Activated CD4-positive, alpha-beta T cell treated with anti-CD3 and anti-CD28 coated beads, Interleukin-2, amount 50 U/mL, for 1 hour (primary cell): Measurements from ENCODE around the gene ZNF777.
A peak's percentile ranks its signal among the peaks of the same experiment; 100 is the strongest.
"Not testable (repeated sequence)": the region's sequence is repeated elsewhere in the genome, so short reads cannot be mapped to it uniquely, and the experiment has no call there.

Experiments used
- DNase-seq: peaks from one replicate; pipeline ENCODE4 v3.0.0-alpha.2; 2020

Gene ZNF777

DNA sequence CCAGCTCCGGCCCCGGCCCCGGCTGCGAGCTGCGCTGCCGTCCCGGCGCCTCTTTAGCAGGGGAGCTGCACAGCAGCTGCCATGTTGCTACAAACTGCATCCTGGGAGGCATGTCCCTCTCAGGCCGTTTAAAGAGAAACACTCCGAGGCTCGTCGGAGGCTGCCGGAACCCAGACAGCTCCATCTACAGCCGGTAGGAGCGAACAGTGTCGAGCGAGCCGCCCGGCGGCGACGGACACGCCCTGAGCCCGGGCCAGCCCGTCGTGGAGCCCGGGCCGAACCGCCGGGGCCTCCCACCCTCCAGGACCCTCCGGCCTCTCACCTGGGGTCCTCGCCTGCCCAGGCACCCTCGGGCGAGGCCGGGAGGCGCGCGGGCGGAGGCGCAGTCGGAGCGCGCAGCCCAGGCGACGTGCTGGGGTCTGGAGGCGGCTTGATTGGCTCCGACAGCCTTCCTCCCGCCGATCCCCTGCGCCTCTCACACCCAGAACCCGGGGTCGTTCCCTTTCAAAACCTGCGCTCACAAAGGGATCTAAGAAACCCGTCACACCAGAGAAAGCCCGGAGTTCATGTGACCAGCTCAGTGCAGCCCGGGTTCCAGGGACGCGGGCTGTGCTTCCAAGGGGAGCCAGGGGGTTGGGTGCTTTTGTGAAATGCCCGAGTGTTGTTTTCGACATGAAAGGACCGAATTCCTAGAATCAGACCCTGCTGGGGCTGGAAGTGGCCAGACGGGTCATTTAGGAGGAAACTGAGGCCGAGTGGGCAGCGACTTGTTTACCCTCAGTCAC, at the start of gene ZNF777:
ZNF777 (minus strand) TSS at position 570 of the 785 bp plus-strand sequence. CDS start 5,040 bp downstream, outside the sequence.
- DNase-seq = peak; percentile 81

DNA sequence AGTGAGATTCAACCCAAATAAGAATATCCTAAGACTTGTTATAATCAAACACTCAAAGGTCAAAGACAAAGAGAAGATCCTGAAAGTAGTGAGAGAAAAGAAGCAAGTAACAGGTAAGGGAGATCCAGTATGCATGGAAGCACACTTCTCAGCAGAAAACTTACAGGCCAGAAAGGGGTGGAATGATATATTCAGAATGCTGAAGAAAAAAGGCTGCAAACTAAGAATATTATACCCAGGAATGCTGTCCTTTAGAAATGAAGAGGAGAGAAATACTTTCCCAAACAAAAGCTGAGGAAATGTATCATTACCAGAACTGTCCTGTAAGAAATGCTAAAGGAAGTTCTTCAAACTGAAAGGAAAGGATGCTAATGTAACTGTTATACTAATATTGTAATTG, 49.4 kb upstream of the ZNF777 start:
- no peak for DNase-seq

DNA sequence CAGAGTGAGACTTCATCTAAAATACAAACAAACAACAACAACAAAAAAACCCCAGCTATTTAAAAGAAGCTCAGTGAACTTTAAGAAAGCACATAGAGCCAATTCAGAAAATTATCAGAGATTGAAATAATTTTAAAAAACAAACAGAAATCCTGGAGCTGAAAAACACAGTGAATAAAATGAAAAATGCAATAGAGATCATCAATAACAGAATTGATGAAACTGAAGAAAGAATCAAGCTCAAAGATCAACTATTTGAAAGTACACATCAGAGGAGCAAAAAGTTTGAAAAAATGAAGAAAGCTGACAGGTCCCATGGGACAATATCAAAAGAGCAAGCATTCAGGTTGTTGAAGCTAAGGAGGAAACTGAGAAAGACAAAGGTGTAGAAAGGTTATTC, 48.9 kb upstream of the ZNF777 start:
- no peak for DNase-seq

DNA sequence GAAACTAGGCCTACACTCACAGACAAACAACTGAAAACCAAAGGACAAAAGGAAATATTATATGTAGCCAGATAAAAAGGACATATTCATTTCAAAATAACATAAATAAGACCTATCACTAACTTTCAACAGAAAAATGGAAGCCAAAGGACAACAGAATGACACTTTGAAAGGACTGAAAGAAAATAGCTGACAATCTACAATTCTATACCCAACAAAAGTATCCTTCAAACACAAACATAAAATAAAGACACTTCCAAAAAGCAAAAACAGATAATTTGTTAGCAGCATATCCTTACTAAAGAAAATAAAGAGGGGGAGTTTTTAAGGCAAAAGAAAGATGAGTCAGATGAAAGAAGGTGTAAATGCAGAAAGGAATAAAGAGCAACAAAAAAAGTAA, 44.7 kb upstream of the ZNF777 start:
- DNase-seq = no peak

DNA sequence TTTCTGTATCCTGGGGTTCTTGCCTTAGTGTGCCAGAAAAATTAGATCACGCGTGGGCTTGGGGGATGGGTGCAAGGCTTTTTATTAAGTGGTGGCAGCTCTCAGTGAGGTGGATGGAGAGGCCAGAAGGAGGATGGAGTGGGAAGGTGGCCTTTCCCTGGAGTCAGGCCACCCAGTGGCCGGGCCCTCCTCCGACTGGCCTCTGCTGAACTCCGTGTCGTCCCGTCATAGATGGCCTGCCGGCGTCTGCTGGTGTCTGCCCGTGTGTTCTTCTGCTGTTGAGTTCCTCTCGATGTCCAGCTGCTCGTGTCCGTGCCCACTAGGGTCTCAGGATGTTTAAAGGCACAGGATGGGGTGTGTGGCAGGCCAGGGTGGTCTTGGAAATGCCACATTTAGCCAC, 40.8 kb upstream of the ZNF777 start:
- no peak for DNase-seq

DNA sequence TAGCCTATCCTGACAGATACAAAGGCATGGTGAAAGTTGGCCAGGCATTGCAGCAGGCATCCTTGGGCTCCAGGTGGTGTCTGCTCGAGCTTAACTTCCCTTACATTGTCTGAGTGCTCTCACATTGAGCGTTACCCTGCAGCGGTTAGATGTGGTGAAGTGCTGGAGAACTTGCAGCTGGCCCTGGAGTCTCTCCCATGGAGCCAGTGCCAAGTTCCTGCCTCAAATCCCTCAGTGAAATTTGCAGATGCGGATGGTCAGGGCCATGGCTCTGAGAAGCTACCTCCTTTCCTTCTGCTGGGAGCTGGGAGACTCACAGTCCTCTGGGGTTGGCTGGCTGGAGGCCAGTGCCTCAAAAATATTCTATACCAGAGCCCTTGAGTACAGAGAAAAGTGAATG, 40.0 kb upstream of the ZNF777 start:
- no peak for DNase-seq

DNA sequence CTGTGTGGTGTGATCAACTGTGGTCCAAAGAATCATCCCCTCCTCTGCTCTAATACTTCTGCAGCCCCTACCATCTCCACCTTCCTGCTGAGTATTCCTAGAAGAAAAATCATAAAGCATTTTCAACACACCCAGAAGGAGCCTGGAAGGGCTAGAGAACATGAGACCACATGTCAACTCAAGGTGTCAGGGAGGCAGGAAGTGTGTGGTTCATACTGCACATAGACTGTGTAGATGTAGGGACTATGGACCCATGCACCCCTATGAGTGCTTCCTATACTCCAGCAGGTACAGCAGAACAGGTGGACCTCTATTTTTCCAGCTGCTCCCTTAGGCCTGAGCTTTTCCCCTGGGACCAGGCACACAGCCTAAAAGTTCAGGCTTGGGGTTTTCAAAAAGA, 39.3 kb upstream of the ZNF777 start:
- DNase-seq = no peak

DNA sequence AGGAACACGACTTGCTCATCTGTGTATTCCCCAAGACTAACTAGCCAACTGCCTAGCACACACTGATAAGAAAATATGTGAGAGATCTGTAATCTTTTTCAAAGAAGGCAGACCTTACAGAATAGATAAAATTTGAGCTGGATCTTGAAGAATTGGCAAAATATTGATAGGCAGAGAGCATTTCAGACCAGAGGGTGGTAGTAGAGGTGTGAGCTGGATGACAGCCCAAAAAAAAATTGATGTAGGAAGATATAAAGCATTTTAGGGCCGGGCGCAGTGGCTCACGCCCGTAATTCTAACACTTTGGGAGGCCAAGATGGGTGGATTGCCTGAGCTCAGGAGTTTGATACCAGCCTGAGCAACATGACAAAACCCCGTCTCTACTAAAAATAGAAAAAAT, 37.9 kb upstream of the ZNF777 start:
- no peak for DNase-seq

DNA sequence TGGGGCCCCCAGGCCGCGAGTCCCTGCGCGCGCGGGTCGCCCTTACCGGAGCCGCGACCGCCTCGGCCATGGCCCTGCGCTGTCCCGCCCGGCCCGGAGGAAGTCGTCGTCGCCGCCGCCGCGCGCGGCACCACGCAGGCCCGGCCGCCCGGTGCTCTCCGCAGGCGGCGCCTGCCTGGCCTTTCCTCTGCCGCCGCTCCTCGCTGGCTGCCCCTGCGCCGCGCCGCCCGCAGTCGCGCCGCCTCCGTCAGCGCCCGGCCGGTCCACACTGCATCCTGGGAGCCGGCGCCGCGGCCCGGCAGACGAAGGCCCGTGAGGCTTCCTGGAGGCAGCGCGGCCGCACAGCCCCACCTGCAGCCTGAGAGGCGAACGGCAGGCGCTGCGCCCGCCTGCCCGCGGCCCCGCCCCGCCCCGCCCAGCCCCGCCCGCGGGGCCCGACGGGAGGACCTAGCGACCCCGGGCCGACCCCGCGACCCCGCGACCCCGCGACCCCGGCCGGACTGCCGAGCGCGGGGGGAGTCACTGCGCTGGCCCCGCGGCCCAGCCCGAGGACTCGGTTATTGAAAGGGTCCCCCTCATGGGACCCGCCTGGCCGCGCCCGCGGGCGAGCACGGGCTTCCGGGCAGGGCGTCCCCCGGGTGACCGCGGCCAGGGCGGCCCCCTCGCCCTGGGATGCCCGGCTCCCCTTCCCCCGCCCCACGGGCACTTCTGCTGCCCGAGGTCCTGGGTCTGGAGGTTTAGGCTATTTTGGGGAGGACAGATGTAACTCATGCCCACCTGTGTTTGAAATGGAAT, 36.8 kb upstream of the ZNF777 start, which contains the start of gene ZNF746:
ZNF746 (minus strand) TSS at position 343 of the 795 bp plus-strand sequence; CDS start at position 70, 273 bp downstream.
- DNase-seq = peak; percentile 76

DNA sequence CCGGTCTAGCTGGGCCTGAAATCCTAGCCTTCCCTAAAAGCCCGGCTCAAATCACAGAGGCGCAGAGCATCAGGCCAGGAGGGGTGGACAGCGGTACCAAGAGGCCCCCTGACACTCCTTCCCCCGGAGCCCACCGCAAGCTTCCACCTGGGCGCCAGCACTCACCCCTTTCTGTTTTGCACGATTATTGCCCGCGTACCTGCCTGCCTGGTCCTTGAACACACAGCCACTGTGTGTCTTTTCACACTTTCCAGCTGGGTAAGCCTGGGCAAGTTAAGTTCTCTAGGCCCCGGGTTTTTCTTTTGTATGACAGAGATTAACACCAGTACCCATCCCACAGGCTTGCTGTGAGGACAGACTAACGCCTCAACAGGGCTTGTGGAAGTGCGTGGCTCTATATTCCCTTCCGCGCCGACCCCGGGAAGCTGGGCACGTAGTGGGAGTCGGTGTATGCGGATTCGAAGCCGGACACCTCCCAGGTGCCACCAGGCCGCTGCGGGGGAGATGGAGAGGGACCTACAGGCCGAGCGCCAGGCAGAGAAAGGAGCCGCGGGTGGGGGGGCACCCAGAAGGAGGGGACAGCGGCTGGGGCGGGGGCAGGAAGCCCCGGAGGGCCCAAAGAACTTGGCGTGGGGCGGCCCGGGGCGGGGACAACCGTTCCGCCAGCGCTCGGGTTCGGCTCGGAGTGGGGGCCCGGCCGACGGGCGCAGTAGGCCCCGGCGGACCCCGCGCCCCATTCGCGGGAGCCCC, 36.0 kb upstream of the ZNF777 start:
- peak; percentile 53 for DNase-seq

DNA sequence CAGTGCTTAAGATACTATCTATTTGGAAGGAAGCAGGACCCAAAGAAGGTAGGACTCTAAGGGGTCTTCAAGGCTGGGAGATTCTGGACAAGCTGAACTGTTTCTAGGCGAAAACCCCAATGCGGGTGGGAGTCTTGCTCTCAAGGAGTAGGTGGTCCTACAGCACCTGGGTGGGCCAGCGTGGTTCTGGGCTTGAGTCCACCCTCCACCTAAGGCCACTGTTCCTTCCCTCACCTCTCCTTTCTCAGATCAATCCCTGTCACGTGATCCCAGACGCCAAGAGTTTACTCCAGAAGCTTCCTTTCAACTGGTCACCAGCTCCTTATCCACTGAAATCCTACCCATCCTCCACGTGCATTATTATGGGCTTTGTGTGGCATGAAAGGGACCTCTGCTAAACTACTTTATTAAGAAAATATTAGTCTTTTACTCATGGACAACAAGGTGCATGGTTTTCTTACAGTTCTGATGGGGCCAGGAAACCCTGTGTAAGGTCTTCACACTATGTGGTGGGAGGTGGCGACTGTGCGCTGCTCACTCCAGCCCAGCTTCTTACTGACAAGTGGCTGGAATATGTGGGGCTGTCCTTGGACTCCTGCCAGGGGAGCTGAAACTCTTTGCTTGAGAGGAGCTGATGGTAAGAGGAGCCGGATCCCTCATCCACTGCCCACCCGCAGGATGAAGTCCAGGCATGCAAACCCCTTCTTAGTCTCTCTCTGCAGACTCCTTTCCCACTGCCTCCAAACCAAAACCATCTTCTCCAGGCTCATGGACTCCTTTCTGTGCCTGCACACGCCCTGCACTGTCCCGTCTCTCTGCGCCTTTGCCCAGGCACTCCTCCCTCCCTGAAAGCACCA, 35.2 kb upstream of the ZNF777 start:
- no peak for DNase-seq

DNA sequence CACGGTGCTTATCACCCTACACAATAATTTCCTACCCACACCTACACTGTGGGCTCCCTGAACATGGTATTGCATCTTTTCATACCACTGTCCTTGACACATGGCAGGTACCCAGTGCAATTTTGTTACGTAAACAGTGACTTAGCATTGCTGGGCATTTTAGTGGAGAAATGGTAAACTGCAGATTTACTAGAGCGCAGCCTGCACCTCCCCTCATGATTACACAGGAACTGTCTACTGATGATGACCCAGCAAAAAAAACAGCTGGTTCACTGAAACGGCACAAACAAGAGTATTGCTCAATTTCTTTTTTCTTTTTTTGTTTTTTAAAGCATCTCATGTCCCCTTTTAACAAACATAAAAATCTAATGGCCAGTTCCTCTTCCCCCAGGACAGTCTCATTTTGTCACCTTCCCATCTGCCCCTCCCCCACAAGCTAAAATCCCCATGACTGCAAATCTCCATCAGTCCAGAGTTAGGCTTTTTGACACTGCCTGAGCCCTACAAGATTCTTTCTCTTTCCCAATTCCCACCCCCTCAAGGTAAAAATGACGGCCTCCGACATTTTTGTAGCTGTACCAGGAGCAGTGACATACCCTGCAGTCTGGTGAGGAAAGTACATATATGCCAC, 34.0 kb upstream of the ZNF777 start:
- DNase-seq = no peak

DNA sequence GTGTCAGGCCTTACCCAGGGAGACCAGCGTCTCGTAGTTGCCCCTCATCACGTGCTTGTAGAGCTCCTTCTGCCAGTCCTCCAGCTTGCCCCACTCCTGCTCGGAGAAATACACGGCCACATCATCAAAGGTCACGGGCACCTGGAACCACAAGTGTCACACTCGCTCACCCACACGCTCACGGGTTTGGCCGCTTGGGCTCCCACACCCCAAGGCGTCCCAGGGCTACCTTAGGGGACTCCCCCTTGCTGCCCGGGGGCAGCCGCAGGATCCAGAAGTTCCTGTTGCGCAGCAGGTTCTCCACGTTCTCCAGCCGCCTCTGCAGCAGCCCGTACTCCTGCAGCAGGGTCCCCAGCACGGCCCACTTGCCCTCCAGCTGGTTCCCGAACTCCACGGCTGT, 33.1 kb upstream of the ZNF777 start:
- not testable (repeated sequence) for DNase-seq

DNA sequence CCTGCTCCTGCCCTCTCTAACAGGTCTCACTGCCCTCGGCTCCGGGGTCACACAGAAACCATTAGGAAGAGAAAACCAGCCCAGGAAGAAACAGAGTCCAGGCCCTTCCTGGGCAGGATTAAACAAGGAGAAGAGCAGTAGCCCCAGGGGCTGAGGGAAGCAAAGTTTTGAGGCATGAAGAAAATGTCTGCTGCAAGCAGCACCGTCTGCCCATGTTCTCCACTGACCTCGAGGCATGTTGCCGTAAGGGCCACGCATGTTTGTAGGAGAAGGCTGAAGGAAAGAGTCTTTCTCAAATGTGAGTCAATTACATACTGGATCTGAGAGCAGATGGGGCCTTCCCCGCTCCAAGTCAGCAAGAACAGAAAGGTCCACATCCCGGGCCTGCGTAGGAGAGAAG, 32.5 kb upstream of the ZNF777 start:
- DNase-seq = no peak

DNA sequence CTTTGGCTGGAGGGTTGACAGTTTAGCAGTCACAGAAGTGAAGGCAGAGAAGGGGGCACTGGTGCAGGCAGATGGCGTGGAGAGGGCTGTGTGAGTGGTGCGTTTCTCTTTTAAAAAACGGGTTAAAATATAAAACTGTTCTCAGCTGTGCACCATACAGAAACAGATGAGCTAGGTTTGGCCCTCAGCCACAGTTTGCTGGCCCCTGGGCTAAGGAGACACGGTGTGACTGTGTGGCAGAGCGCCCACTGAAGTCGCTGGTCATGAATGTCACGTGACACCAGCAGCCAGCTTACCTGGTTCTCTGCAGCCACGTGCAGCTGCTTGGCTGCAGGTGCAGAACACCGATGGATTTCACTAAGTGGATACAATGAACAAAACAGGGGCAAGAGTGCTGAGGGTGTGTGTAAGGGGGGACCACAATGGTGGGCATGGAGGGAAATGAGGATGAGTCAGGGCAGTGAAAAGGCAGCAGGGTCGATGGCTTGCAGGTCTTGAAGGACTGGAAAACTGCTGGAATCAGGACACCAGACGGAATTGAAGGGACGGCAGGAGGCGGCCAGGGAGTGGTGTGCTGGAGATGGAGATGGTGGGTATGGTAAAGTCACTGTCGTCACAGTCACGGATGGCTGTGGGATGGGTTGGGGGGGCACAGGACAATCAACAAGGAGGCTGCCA, 29.4 kb upstream of the ZNF777 start:
- DNase-seq = no peak

DNA sequence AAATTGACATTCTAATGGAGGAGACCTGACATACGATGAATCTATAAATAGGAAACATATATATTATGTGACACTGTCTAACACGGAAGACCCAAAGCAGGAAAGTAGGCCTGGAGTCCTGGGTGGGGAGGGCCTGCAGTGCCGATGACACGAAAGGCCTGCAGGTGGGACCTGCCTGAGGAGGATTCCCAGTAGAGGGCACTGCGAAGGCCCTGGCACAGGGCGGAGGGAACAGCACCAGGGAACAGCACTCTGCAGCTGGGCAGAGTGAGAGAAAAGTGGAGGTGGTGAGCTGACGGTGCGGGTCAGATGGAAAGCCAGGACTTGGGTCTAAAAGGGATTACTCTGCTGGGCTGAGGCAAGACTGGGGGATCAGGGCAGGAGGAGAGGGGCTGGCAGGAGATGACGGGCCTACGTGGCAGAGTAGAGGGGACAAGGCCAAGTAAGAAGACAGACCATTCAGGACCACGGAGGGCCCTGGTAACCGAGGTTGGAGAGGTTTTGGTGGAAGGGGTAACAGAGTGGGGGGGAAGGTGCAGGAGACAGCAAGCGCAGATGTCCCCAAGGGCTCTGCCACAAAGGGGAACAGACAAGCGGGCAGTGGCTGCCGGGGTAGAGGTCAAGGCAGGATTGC, 28.6 kb upstream of the ZNF777 start:
- DNase-seq = no peak

DNA sequence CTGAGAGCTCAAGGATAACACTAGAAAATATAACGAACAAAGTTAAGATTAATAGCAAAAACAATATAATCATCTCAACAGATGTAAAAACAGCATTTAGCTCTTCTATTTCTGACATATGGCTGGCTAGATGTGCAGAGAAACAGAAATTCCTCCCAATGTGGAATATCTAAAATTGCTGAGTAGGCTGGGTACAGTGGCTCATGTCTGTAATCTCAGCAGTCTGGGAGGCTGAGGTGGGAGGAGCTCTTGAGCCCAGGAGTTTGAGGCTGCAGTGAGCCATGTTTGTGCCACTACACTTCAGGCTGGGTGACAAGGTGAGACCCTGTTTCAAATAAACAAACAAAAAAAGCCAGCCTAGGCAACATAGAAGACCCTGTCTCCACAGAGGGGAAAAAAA, 18.7 kb upstream of the ZNF777 start:
- no peak for DNase-seq

DNA sequence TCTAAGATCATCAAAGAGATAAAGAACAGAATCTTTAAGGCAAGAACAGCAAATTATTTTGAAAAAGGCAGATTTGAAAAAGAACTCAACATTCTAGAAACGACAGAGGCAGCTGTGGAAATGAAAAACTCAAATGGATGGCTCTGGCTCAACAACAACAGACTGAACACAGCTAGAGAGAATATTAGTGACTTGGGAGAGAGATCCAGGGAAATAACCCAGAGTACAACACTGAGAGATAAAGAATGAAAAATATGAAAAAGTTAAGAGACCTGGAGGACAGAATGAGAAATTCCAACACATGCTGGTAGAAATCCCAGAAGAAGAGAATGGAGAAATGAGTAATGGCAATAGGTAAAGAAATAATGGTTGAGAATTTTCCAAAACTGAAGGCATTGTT, 17.9 kb upstream of the ZNF777 start:
- no peak for DNase-seq

DNA sequence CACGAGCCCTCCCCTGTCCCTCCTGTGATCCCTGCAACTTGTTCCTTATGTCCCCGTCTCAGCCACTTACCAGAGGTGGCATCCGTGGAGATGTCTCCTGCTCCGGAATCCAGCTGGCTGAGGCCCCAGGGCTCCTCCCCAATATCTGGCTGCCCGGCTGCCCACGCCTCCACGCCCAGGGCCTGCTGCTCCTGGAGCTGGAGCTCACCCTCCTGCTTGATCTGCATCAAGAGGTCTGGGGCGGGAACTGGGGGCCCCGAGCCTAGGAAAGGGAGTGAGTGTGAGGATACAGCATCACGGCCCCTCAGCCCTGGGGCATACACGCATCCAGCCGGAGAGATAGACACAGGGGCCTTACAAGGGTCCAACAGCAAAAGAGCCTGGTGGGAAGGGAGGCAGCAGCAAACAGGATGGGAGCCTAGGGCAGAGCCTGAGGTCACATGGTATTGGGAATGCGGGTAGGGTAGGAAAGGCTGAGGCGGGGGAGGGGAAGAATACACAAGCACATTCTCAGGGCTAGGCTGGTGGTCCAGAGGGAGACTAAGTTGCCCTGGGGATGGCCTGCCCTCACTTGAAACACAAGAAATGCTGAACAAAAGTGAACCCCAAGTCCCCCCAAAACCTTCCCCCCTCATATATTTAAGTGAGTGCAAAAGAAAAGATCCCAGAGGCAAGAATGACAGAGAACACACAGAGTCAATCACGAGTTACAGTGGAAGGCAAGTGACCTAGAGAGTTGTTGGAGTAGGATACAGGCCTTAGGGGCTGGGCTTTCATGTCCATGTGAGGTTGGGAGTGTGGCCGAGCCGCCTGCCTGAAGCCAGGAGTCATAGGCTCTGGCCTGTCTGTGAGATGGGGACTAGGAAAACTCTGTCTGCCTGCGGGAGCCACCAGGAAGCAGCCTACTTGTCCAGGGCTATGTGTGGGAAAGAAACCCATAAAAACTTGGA, 16.9 kb upstream of the ZNF777 start:
- DNase-seq = no peak

DNA sequence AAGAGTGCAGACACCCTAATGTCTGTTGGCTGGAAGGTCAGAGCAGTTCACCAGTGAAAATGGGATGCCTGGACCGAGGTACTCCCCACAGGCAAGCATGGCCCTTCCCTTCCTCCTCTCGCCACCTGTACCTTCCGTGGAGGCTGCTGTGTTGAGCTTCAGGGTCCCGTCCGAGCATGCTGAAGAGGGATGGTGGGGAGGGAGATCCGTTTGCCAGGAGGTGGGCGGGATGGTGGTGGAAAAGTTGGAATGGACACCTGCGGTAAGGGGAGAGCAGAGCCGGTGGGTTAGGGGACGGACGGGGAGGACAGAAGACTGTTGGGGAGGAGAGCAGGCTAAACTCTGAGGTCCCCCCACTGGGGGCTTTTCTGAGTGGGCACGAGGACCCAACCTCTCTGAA, 15.9 kb upstream of the ZNF777 start:
- no peak for DNase-seq
